ENCODE measurements around the gene DCP1A. TPM values are rescaled to one million over a fixed set of nuclear protein-coding genes. Genes with fewer than 3 reads are reported as not detected.

DCP1A gene
- total and polyA plus RNA-seq, 9 of the 15 experiments (the other 6 are each of a cell fraction or from before 2014, with no cell fraction given) = 6.6 to 33.7 (median 13.3) TPM

- TF ChIP-seq JUND (IDR thresholded peaks at IDR 0.05; ENCODE audit: borderline replicate concordance, low read depth, low read length) = no peak
- TF ChIP-seq JUND (tag; IDR thresholded peaks at IDR 0.05; ENCODE audit: borderline replicate concordance, low read depth, low read length) = no peak
- TF ChIP-seq TAF7 (tag; IDR thresholded peaks at IDR 0.05) = no peak
- TF ChIP-seq ETS2 (tag; IDR thresholded peaks at IDR 0.05; ENCODE audit: borderline replicate concordance, poor library complexity, severe bottlenecking) = no peak
- TF ChIP-seq ZBTB5 (IDR thresholded peaks at IDR 0.05) = no peak
- no peak for TF ChIP-seq ZNF668 (CRISPR knock-in tag; IDR thresholded peaks at IDR 0.05)
- TF ChIP-seq HDAC2 (IDR thresholded peaks at IDR 0.05) = no peak
- no peak for TF ChIP-seq TBP (optimal IDR thresholded peaks at IDR 0.05; ENCODE audit: low read depth, low read length)
- TF ChIP-seq ERF (CRISPR knock-in tag; IDR thresholded peaks at IDR 0.05) = no peak
These were observed 83.4 kb downstream of the DCP1A start (continued) for GRCh38 chr3:53263907-53264306.

- intact Hi-C loops (cut with micrococcal nuclease) = no loop called here
- ChIA-PET POLR2A (interaction anchor here (1.4 kb wide), 1 partner anchor 9 kb away, joined by 5 read pairs; no protein-coding TSS in a partner anchor), CTCF (ENCODE audit: low intra/inter-chr PET ratio) (no interaction called here)
- FAIRE-seq (no peak), DNase-seq (ENCODE audit: extremely low read depth in 1 of 4, low spot score in 3 of 4) (no peak), ATAC-seq (no peak)
- Histone ChIP-seq H3K4me2 (ENCODE audit: insufficient read depth, low read length) (no peak overlapping the region), H3K36me3 (ENCODE audit: control insufficient read depth, insufficient read depth, low read length) (no peaks in the 10 kb centered on the region), H3K27ac (ENCODE audit: extremely low read depth, low read depth, low read length) (no peak overlapping the region), H3K4me3 (no peak overlapping the region), H3K27me3 (ENCODE audit: control insufficient read depth in 2 of 2, insufficient read depth in 2 of 2, low read length in 2 of 2) (no peaks in the 10 kb centered on the region), H4K20me1 (replicated peaks; ENCODE audit: control insufficient read depth, insufficient read depth, low read length) (no peaks in the 10 kb centered on the region), H3K79me2 (ENCODE audit: control insufficient read depth, insufficient read depth, low read length) (no peaks in the 10 kb centered on the region), H3K4me1 (replicated peaks in 1 of 2; ENCODE audit: control insufficient read depth in 2 of 2, insufficient read depth in 2 of 2, low read length in 2 of 2) (peaks cover 4 to 12% of the 10 kb centered on the region in 2 experiments; a peak in 4 of 5 replicates), H3K9me3 (replicated peaks; ENCODE audit: control insufficient read depth, insufficient read depth, low read depth, low read length) (no peaks in the 10 kb centered on the region), H3K9ac (ENCODE audit: insufficient read depth in 1 of 2, low read depth in 2 of 2, low read length in 2 of 2) (peak overlapping the region in 1 of 2 experiments; percentile 73; a peak in 1 of 4 replicates), H2AFZ (ENCODE audit: low read depth, low read length) (0 out of 2 replicates have a peak overlapping the region, but pooled peaks have one; percentile 16), H3K9me1 (ENCODE audit: control insufficient read depth, insufficient read depth, low read length) (peaks cover 2% of the 10 kb centered on the region)
- no TSS peak for BruUV-seq (replicated peaks)
- in situ Hi-C loops (cut with MboI) = no loop called here
- WGBS (ENCODE audit: insufficient coverage, low coverage, missing lambda C conversion rate) = 29% methylated on average over 5 of the region's 5 CpGs
- TF ChIP-seq PRMT5 (CRISPR knock-in tag; IDR thresholded peaks at IDR 0.05) (no peak), BRF1 (IDR thresholded peaks at IDR 0.05; ENCODE audit: borderline replicate concordance, extremely low read depth, insufficient read length) (no peak), ZNF384 (IDR thresholded peaks at IDR 0.05; ENCODE audit: low read depth, low read length) (no peak), CEBPG (CRISPR knock-in tag; IDR thresholded peaks at IDR 0.05) (no peak), CEBPG (tag; conservative IDR thresholded peaks at IDR 0.05 in 1 of 2, IDR thresholded peaks at IDR 0.05 in 1 of 2) (no peak), ZBTB7A (IDR thresholded peaks at IDR 0.05; ENCODE audit: borderline replicate concordance, control insufficient read depth, low read depth, low read length) (no peak), ATF1 (CRISPR knock-in tag; IDR thresholded peaks at IDR 0.05) (no peak), ATF1 (tag; IDR thresholded peaks at IDR 0.05) (no peak)
These were observed 85.6 kb downstream of the DCP1A start for GRCh38 chr3:53261712-53262111.

All from K562 (cell line).